Keratinocyte (primary cell): Measurements from ENCODE around the gene CHST12.
"Not testable (repeated sequence)": the region's sequence is repeated elsewhere in the genome, so short reads cannot be mapped to it uniquely, and the experiment has no call there.

Experiments
- EZH2 ChIP-seq: IDR thresholded peaks from one replicate; pipeline ENCODE4 v1.6.1; 2012; ENCODE audit warnings: inconsistent platforms, mild to moderate bottlenecking, low read length, moderate library complexity
- TF ChIP-seq, protein P1 (sequence below), 3 experiments: IDR thresholded peaks in 1 of 3; conservative IDR thresholded peaks in 1 of 3; optimal IDR thresholded peaks in 1 of 3; 2 replicates in 2 of 3; 3 replicates in 1 of 3; pipeline versions ENCODE3 to v1.5.1; 2011; ENCODE audit warnings: low read length in 3 of 3, mild to moderate bottlenecking in 3 of 3, moderate library complexity in 2 of 3, control low read depth in 1 of 3, inconsistent platforms in 1 of 3; ENCODE audit not compliant: insufficient read depth in 2 of 3; ENCODE audit errors: extremely low read depth in 1 of 3

- TF ChIP-seq, protein P1, sequence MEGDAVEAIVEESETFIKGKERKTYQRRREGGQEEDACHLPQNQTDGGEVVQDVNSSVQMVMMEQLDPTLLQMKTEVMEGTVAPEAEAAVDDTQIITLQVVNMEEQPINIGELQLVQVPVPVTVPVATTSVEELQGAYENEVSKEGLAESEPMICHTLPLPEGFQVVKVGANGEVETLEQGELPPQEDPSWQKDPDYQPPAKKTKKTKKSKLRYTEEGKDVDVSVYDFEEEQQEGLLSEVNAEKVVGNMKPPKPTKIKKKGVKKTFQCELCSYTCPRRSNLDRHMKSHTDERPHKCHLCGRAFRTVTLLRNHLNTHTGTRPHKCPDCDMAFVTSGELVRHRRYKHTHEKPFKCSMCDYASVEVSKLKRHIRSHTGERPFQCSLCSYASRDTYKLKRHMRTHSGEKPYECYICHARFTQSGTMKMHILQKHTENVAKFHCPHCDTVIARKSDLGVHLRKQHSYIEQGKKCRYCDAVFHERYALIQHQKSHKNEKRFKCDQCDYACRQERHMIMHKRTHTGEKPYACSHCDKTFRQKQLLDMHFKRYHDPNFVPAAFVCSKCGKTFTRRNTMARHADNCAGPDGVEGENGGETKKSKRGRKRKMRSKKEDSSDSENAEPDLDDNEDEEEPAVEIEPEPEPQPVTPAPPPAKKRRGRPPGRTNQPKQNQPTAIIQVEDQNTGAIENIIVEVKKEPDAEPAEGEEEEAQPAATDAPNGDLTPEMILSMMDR (optimal IDR thresholded peaks at IDR 0.05 in 1 of 3, IDR thresholded peaks at IDR 0.05 in 1 of 3, conservative IDR thresholded peaks at IDR 0.05 in 1 of 3; ENCODE audit: extremely low read depth in 1 of 3, insufficient read depth in 2 of 3, low read length in 3 of 3): not testable (repeated sequence)
- not testable (repeated sequence) for TF ChIP-seq EZH2
Observed at GRCh38 chr7:2417178-2417577, 13.8 kb downstream of the CHST12 start.
